Mesenchymal stem cell (in vitro differentiated cells and primary cell): ENCODE measurements around the gene GLIS2.

ENCODE experiments used
- DNase-seq: peaks from one replicate; pipeline ENCODE4 v3.0.0-alpha.2; 2013
- H2AFZ ChIP-seq: one replicate; pipeline ENCODE4 v1.6.1; 2013; ENCODE audit warnings: low read depth, mild to moderate bottlenecking, control low read depth, inconsistent platforms, low read length, moderate library complexity
- H2AK5ac ChIP-seq: 2 replicates; pipeline ENCODE4 v1.6.1; 2013; ENCODE audit warnings: low read length, moderate library complexity, mild to moderate bottlenecking, inconsistent platforms; ENCODE audit not compliant: severe bottlenecking
- H2BK120ac ChIP-seq: one replicate; pipeline ENCODE4 v1.6.1; 2013; ENCODE audit warnings: low read depth, mild to moderate bottlenecking, inconsistent platforms, low read length, moderate library complexity
- H2BK12ac ChIP-seq, 2 experiments: one replicate each; pipeline ENCODE4 v1.6.1; 2013; ENCODE audit warnings: inconsistent platforms in 2 of 2, low read length in 2 of 2, mild to moderate bottlenecking in 2 of 2, moderate library complexity in 2 of 2, control low read depth in 1 of 2
- H2BK15ac ChIP-seq: one replicate; pipeline ENCODE4 v1.6.1; 2013; ENCODE audit warnings: mild to moderate bottlenecking, low read depth, inconsistent platforms; ENCODE audit not compliant: poor library complexity, severe bottlenecking
- H2BK5ac ChIP-seq: 2 replicates; pipeline ENCODE4 v1.6.1; 2013; ENCODE audit warnings: low read depth, mild to moderate bottlenecking, low read length, control low read depth, inconsistent platforms; ENCODE audit not compliant: poor library complexity, severe bottlenecking
- H3K14ac ChIP-seq, 2 experiments: one replicate each; pipeline ENCODE4 v1.6.1; 2013; ENCODE audit warnings: inconsistent platforms in 2 of 2, low read length in 2 of 2, control low read depth in 1 of 2, mild to moderate bottlenecking in 1 of 2, moderate library complexity in 1 of 2
- H3K18ac ChIP-seq, 2 experiments: one replicate each; pipeline ENCODE4 v1.6.1; 2013; ENCODE audit warnings: inconsistent platforms in 2 of 2, low read length in 2 of 2, control low read depth in 1 of 2, low read depth in 1 of 2, mild to moderate bottlenecking in 1 of 2
- H3K23ac ChIP-seq, 2 experiments: one replicate each; pipeline ENCODE4 v1.6.1; 2013; ENCODE audit warnings: inconsistent platforms in 2 of 2, low read length in 2 of 2, mild to moderate bottlenecking in 2 of 2, moderate library complexity in 2 of 2, control low read depth in 1 of 2
- H3K27ac ChIP-seq: 2 replicates; pipeline ENCODE4 v1.5.1; 2013; ENCODE audit warnings: mild to moderate bottlenecking, moderate library complexity, low read length, control low read depth, inconsistent platforms; ENCODE audit not compliant: poor library complexity, severe bottlenecking
- H3K27me3 ChIP-seq, 2 experiments: 2 replicates each; pipeline versions ENCODE4 v1.6.1 to v1.7.0; 2013; ENCODE audit warnings: low read length in 2 of 2, mild to moderate bottlenecking in 2 of 2, moderate library complexity in 2 of 2, control low read depth in 1 of 2, inconsistent platforms in 1 of 2; ENCODE audit not compliant: control insufficient read depth in 1 of 2, insufficient read depth in 1 of 2
- H3K36me3 ChIP-seq, 2 experiments: 2 replicates each; pipeline versions ENCODE4 v1.6.1 to v1.7.0; 2013; ENCODE audit warnings: low read length in 2 of 2, control low read depth in 1 of 2, inconsistent platforms in 1 of 2, low read depth in 1 of 2, mild to moderate bottlenecking in 1 of 2; ENCODE audit not compliant: insufficient read depth in 2 of 2, control insufficient read depth in 1 of 2
- H3K4ac ChIP-seq, 2 experiments: one replicate each; pipeline ENCODE4 v1.6.1; 2013; ENCODE audit warnings: inconsistent platforms in 2 of 2, low read length in 2 of 2, mild to moderate bottlenecking in 2 of 2, moderate library complexity in 2 of 2, control low read depth in 1 of 2, low read depth in 1 of 2
- H3K4me1 ChIP-seq: 2 replicates; pipeline ENCODE4 v1.6.1; 2013; ENCODE audit warnings: low read depth, low read length, control low read depth; ENCODE audit not compliant: control insufficient read depth, insufficient read depth
- H3K4me2 ChIP-seq: 2 replicates; pipeline ENCODE4 v1.6.1; 2013; ENCODE audit warnings: low read length, mild to moderate bottlenecking, inconsistent platforms; ENCODE audit not compliant: poor library complexity, severe bottlenecking
- H3K4me3 ChIP-seq, 2 experiments: 2 replicates each; pipeline versions ENCODE4 v1.5.1 to v1.7.0; 2013; ENCODE audit warnings: low read length in 2 of 2, mild to moderate bottlenecking in 2 of 2, control low read depth in 1 of 2, low read depth in 1 of 2; ENCODE audit not compliant: insufficient read depth in 1 of 2
- H3K79me1 ChIP-seq: replicated peaks from 2 replicates; pipeline ENCODE4 v1.6.1; 2013; ENCODE audit warnings: mild to moderate bottlenecking, control low read depth, low read length, inconsistent platforms; ENCODE audit not compliant: poor library complexity, severe bottlenecking
- H3K9ac ChIP-seq: 2 replicates; pipeline ENCODE4 v1.7.0; 2013; ENCODE audit warnings: mild to moderate bottlenecking, low read length, moderate library complexity
- H3K9me3 ChIP-seq: 2 replicates; pipeline ENCODE4 v1.7.0; 2013; ENCODE audit warnings: mild to moderate bottlenecking, low read length; ENCODE audit not compliant: control insufficient read depth
- H4K8ac ChIP-seq: one replicate; pipeline ENCODE4 v1.6.1; 2013; ENCODE audit warnings: inconsistent platforms, mild to moderate bottlenecking, low read length, moderate library complexity
- H4K91ac ChIP-seq: one replicate; pipeline ENCODE4 v1.6.1; 2013; ENCODE audit warnings: mild to moderate bottlenecking, low read length, inconsistent platforms
- WGBS: methylation state at CpG from one replicate; pipeline ENCODE4 v1.1.7; 2013; ENCODE audit warnings: mixed read lengths; 5-methylcytosine and 5-hydroxymethylcytosine counted together

Gene GLIS2

DNA sequence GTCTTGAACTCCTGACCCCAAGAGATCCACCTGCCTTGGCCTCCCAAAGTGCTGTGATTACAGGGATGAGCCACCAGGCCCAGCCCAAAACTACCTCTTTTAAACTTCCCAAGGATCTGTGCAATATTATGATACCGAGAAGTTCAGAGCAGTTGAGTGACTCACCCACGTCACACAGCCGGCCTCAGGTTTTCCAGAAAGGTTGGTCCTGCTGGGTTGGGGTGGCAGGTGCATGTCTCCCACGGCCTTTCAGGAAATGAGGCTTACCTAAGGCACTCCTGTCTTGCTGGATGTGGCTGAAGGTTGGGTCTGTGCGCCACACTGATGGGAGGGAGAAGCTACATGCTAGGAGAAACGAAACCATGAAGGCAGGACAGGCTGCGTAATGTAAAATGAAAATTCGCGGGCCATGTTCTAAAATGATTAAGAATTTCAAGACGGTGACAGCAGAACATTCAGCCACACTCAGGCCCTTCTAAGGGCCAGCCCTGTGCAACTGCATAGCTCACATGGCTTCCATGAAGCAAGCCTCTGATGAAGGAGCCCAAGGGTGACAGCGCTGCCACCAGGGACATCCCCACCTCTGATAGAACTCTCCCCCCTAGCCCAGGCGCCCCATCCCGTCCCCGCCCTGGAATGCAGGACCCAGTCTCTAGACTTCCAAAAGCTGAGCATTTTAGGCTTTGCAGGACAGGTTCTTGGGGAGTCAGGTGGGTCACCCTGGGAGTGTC, 6.6 kb upstream of the GLIS2 start:
- no peak for DNase-seq
- Histone ChIP-seq H3K27ac (peak overlapping the region; percentile 72), H3K4ac (peak overlapping the region in 1 of 2 experiments; percentile 47), H2BK120ac (no peak overlapping the region), H3K4me3 (no peak overlapping the region), H3K4me2 (no peak overlapping the region), H3K9me3 (no peaks in the 10 kb centered on the region), H3K27me3 (no peaks in the 10 kb centered on the region), H2AFZ (no peak overlapping the region), H2AK5ac (peak overlapping the region; percentile 21), H2BK5ac (no peak overlapping the region), H3K36me3 (peaks cover 0 to 5% of the 10 kb centered on the region in 2 experiments), H3K23ac (no peak overlapping the region), H4K8ac (no peak overlapping the region), H3K9ac (no peak overlapping the region), H3K4me1 (peaks cover 35% of the 10 kb centered on the region), H4K91ac (no peak overlapping the region), H2BK15ac (no peak overlapping the region), H3K14ac (no peak overlapping the region), H3K79me1 (peaks cover 4% of the 10 kb centered on the region), H2BK12ac (peak overlapping the region in 1 of 2 experiments; percentile 55), H3K18ac (peak overlapping the region in 1 of 2 experiments; percentile 4)
- WGBS = 87% methylated on average over 14 of the region's 14 CpGs

DNA sequence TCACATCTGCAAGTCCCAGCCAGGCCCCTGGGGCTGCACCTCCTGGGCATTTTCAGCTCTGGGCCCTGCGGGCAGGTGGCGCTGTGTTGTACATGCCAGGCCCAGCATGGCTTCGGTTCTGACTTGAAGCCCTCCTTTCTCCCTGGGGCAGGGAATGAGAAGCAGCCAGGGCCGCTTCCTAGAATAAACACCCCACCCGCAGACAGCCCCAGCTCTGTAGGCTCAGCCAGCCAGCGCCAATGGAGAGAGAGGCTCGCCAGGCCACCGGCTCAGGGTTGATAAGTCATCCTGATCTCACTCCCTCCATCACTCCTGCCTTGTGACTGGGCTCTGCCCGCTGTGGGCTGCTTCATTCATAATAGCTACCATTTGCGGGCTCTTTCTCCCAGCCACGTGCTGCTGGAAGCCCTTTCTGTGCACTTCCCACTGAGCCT, 6.0 kb upstream of the GLIS2 start:
- no peak overlapping the region for H2BK120ac ChIP-seq
- no peak overlapping the region for H4K91ac ChIP-seq
- peaks cover 2% of the 10 kb centered on the region for H3K79me1 ChIP-seq
- H3K36me3 ChIP-seq = peaks cover 0 to 5% of the 10 kb centered on the region in 2 experiments
- peak overlapping the region; percentile 91 for H2AK5ac ChIP-seq
- no peak overlapping the region for H3K4me2 ChIP-seq
- H3K18ac ChIP-seq = peak overlapping the region in 1 of 2 experiments; percentile 87
- H2BK12ac ChIP-seq = peak overlapping the region; percentile 65 to 88
- peak overlapping the region; percentile 67 for H3K9ac ChIP-seq
- peak overlapping the region; percentile 12 for H4K8ac ChIP-seq
- H2BK5ac ChIP-seq = no peak overlapping the region
- H3K23ac ChIP-seq = no peak overlapping the region
- peaks cover 39% of the 10 kb centered on the region for H3K4me1 ChIP-seq
- H3K4me3 ChIP-seq = no peak overlapping the region
- H3K14ac ChIP-seq = no peak overlapping the region
- peak overlapping the region; percentile 67 for H2AFZ ChIP-seq
- no peak overlapping the region for H2BK15ac ChIP-seq
- H3K4ac ChIP-seq = peak overlapping the region in 1 of 2 experiments; percentile 58
- WGBS = 20% methylated on average over 11 of the region's 11 CpGs
- H3K27ac ChIP-seq = peak overlapping the region; percentile 72
- H3K9me3 ChIP-seq = no peaks in the 10 kb centered on the region
- no peaks in the 10 kb centered on the region for H3K27me3 ChIP-seq
- peak; percentile 95 for DNase-seq

DNA sequence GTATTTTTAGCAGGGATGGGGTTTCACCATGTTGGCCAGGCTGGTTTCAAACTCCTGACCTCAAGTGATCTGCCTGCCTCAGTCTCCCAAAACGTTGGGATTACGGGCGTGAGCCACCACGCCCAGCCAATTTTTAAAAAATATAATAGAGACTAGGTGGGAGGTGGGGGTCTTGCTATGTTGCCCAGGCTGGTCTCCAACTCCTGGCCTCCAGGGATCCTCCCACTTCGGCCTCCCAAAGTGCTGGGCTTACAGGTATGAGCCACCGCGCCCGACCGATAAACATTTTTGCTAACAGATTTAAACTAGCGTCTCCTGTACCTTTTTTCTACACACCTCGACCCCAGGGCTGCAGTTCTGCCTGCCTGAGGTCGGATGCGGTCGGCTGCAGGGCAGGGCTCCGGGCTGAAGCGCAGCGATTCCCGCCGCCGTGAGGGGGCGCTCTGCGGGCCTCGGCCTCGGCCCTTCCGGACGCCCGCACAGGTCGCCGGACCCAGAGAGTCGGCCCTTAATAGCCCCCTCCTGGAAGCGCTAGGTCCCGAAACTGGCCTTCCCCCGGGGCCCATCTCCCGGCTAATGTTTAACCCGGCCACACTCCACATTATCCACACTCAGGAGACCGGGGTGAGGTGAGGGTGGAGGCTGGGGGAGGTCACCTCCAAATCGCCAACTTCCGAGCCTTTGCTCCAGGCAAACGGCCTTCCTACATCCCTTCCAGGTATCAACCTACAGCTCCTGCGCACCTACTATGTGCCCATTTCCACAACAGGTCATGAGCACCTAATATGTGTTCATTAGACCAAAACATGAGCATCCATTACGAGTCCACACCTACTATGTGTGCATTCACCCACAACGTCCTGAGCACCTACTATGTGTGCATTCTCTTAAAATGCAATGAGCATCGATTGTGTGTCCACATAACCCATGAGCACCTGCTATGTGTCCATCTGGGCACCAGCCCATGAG, 2.0 kb upstream of the GLIS2 start:
- Histone ChIP-seq H3K14ac (no peak overlapping the region), H2BK15ac (peak overlapping the region; percentile 16), H3K4ac (peak overlapping the region in 1 of 2 experiments; percentile 47), H2AK5ac (no peak overlapping the region), H3K4me3 (peak overlapping the region in 1 of 2 experiments; percentile 81), H4K91ac (no peak overlapping the region), H2AFZ (no peak overlapping the region), H3K4me2 (peak overlapping the region; percentile 49), H2BK12ac (peak overlapping the region; percentile 28 to 99), H3K23ac (no peak overlapping the region), H3K9me3 (no peaks in the 10 kb centered on the region), H3K4me1 (peaks cover 47% of the 10 kb centered on the region), H2BK120ac (no peak overlapping the region), H3K36me3 (no peaks in the 10 kb centered on the region), H3K27me3 (no peaks in the 10 kb centered on the region), H3K18ac (peak overlapping the region in 1 of 2 experiments; percentile 52), H3K27ac (no peak overlapping the region), H3K79me1 (no peaks in the 10 kb centered on the region), H3K9ac (no peak overlapping the region), H4K8ac (peak overlapping the region; percentile 92), H2BK5ac (no peak overlapping the region)
- peak; percentile 59 for DNase-seq
- WGBS = 28% methylated on average over 32 of the region's 43 CpGs
